ENCODE results near the gene TBC1D7.

GRCh38 chr6:13368731-13369115 lies 40.4 kb upstream of the TBC1D7 start:
- TF ChIP-seq POLR2A (IDR thresholded peaks at IDR 0.05; ENCODE audit: low read length) = no peak
- no peak for TF ChIP-seq GATA1 (IDR thresholded peaks at IDR 0.05; ENCODE audit: low read depth, low read length)
